NB4 (cell line): ENCODE data around the gene ZDHHC1.
A peak's percentile ranks its signal among the peaks of the same experiment; 100 is the strongest.

Experiments used
- DNase-seq: peaks from one replicate; pipeline ENCODE4 v3.0.0; 2010; ENCODE audit warnings: low read depth
- H3K4me3 ChIP-seq: one replicate; pipeline ENCODE4 v1.5.1; 2011; ENCODE audit warnings: mild to moderate bottlenecking, low read depth, low read length, moderate library complexity
- CTCF ChIP-seq: IDR thresholded peaks from one replicate; pipeline ENCODE4 v1.5.1; 2012; ENCODE audit warnings: low read depth, low read length
- MAX ChIP-seq: IDR thresholded peaks from 2 replicates; pipeline ENCODE4 v1.6.1; 2011; ENCODE audit warnings: low read depth, low read length
- MYC ChIP-seq: IDR thresholded peaks from 2 replicates; pipeline ENCODE4 v1.6.1; 2011; ENCODE audit warnings: low read depth, low read length
- POLR2A ChIP-seq: IDR thresholded peaks from 2 replicates; pipeline ENCODE4 v1.6.1; 2011; ENCODE audit warnings: mild to moderate bottlenecking; ENCODE audit not compliant: insufficient read length; ENCODE audit errors: extremely low read depth

The ZDHHC1 gene

GRCh38 chr16:67431775-67432505 is 15.7 kb upstream of the ZDHHC1 start:
- no peak for TF ChIP-seq POLR2A
- TF ChIP-seq MAX, result no peak
- TF ChIP-seq CTCF, result no peak
- TF ChIP-seq MYC, result no peak
- no peak for DNase-seq
- H3K4me3 ChIP-seq, result no peak overlapping the region

- DNase-seq, result peak; percentile 41
- TF ChIP-seq MAX (no peak), MYC (no peak), CTCF (no peak), POLR2A (no peak)
- no peak within 1 kb of the TSS for H3K4me3 ChIP-seq
Measured at GRCh38 chr16:67430977-67431774, 14.9 kb upstream of the ZDHHC1 start, which contains the start of gene HSD11B2. TSS of gene HSD11B2 (plus strand) at chr16:67431121. CDS start at chr16:67431249, 128 bp downstream.

- H3K4me3 ChIP-seq, result no peak overlapping the region
- no peak for DNase-seq
- TF ChIP-seq CTCF (no peak), POLR2A (no peak), MYC (no peak), MAX (no peak)
Measured at GRCh38 chr16:67430504-67430976, 14.3 kb upstream of the ZDHHC1 start.

- H3K4me3 ChIP-seq, result no peak overlapping the region
- no peak for DNase-seq
- TF ChIP-seq MYC (no peak), MAX (no peak), POLR2A (no peak), CTCF (no peak)
Measured at GRCh38 chr16:67429799-67430503, 13.7 kb upstream of the ZDHHC1 start.

GRCh38 chr16:67429053-67429798 is 12.9 kb upstream of the ZDHHC1 start:
- DNase-seq, result no peak
- TF ChIP-seq MYC (no peak), MAX (no peak), POLR2A (no peak), CTCF (no peak)
- no peak overlapping the region for H3K4me3 ChIP-seq
